ENCODE measurements around the gene MYH15. TPM values are rescaled to one million over a fixed set of nuclear protein-coding genes. Genes with fewer than 3 reads are reported as not detected.

MYH15 gene
- total RNA-seq, 1 experiment from 2014 or later = 0.09 TPM

DNA sequence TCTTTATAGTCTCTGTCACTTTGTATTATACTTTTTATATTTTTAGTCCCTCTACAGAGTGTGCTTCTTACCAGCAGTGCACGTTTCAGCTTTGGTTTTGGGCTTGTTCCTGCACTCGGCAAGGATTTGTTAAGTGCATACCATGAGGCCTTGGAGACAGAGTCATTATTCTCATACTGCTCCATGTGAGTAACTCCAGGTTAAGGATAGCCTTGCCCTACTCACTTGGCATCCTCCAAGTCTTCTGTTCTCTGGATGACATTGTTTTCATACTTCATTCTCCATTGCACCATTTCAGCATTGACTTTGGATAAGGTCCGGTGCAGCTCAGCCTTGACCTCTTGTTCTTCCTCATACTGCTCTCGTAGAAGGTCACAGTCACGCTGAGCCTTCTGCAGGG is 96.4 kb downstream of the MYH15 start (continued):
- TF ChIP-seq, protein P1, sequence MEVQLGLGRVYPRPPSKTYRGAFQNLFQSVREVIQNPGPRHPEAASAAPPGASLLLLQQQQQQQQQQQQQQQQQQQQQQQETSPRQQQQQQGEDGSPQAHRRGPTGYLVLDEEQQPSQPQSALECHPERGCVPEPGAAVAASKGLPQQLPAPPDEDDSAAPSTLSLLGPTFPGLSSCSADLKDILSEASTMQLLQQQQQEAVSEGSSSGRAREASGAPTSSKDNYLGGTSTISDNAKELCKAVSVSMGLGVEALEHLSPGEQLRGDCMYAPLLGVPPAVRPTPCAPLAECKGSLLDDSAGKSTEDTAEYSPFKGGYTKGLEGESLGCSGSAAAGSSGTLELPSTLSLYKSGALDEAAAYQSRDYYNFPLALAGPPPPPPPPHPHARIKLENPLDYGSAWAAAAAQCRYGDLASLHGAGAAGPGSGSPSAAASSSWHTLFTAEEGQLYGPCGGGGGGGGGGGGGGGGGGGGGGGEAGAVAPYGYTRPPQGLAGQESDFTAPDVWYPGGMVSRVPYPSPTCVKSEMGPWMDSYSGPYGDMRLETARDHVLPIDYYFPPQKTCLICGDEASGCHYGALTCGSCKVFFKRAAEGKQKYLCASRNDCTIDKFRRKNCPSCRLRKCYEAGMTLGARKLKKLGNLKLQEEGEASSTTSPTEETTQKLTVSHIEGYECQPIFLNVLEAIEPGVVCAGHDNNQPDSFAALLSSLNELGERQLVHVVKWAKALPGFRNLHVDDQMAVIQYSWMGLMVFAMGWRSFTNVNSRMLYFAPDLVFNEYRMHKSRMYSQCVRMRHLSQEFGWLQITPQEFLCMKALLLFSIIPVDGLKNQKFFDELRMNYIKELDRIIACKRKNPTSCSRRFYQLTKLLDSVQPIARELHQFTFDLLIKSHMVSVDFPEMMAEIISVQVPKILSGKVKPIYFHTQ (CRISPR knock-in tag; IDR thresholded peaks at IDR 0.05) = no peak
- no peak for TF ChIP-seq ATF6 (CRISPR knock-in tag; IDR thresholded peaks at IDR 0.05)

DNA sequence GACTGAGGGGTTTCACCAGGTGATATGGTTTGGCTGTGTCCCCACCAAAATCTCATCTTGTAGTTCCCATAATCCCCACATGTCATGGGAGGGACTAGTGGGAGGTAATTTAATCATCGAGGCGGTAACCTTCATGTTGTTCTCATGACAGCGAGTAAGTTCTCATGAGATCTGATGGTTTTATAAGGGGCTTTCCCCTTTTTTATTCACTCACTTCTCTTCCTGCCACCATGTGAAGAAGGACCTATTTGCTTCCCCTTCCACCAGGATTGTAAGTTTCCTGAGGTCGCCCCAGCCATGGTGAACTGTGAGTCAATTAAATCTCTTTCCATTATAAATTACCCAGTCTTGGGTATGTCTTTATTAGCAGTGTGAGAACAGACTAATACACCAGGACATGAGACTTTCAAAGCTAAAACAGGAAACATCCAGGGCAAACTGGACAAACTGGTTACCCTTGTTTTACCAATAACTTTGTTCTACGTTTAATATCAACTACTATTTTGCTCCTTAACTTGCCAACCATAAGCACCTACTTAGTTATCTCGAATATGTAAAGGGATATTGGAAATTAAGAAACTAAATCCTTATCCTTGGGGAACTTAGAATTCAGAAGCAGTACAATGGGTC is 98.2 kb downstream of the MYH15 start:
- DNase-seq (ENCODE audit: low spot score) = no peak
- ChIA-PET CTCF (no interaction called here), POLR2A (no interaction called here)
- no peak for TF ChIP-seq JAZF1 (CRISPR knock-in tag; IDR thresholded peaks at IDR 0.05)
- no peak for TF ChIP-seq RELA (CRISPR knock-in tag; IDR thresholded peaks at IDR 0.05; ENCODE audit: borderline replicate concordance)
- no peak for TF ChIP-seq NR3C1 (CRISPR knock-in tag; conservative IDR thresholded peaks at IDR 0.05; ENCODE audit: low read depth)
- TF ChIP-seq ZNF416 (CRISPR knock-in tag; IDR thresholded peaks at IDR 0.05) = no peak
- TF ChIP-seq ZBTB21 (CRISPR knock-in tag; IDR thresholded peaks at IDR 0.05; ENCODE audit: borderline replicate concordance) = no peak
- TF ChIP-seq RORB (CRISPR knock-in tag; IDR thresholded peaks at IDR 0.05) = no peak
- TF ChIP-seq, protein P1 (CRISPR knock-in tag; IDR thresholded peaks at IDR 0.05) = no peak
- TF ChIP-seq IRF2 (CRISPR knock-in tag; IDR thresholded peaks at IDR 0.05; ENCODE audit: borderline replicate concordance, low read depth) = no peak
- no peak for TF ChIP-seq ERG (CRISPR knock-in tag; IDR thresholded peaks at IDR 0.05)
- no peak for TF ChIP-seq ZNF532 (CRISPR knock-in tag; IDR thresholded peaks at IDR 0.05; ENCODE audit: borderline replicate concordance)
- TF ChIP-seq GABPB1 (CRISPR knock-in tag; IDR thresholded peaks at IDR 0.05) = no peak
- H3K36me3 Mint-ChIP-seq = no peaks in the 10 kb centered on the region
- no peak for ATAC-seq
- no peak overlapping the region for H3K27ac Mint-ChIP-seq
- H3K27me3 Mint-ChIP-seq (ENCODE audit: low read depth) = no peaks in the 10 kb centered on the region; the same call in 1 of the 2 replicates
- peaks cover 10% of the 10 kb centered on the region; the same call in 1 of the 2 replicates for H3K9me3 Mint-ChIP-seq
- peaks cover 11% of the 10 kb centered on the region for H3K4me1 Mint-ChIP-seq
- H3K4me3 Mint-ChIP-seq = no peak overlapping the region
